Activated CD4-positive, CD25-positive, alpha-beta regulatory T cell (primary cell): ENCODE data around the gene UCKL1.
A peak's percentile ranks its signal among the peaks of the same experiment; 100 is the strongest.
"Not testable (repeated sequence)": the region's sequence is repeated elsewhere in the genome, so short reads cannot be mapped to it uniquely, and the experiment has no call there.

Experiments
- DNase-seq, 4 experiments: peaks; one replicate each; lab custom pipeline; 2025; lab: John Stamatoyannopoulos, UW

The UCKL1 gene

DNA sequence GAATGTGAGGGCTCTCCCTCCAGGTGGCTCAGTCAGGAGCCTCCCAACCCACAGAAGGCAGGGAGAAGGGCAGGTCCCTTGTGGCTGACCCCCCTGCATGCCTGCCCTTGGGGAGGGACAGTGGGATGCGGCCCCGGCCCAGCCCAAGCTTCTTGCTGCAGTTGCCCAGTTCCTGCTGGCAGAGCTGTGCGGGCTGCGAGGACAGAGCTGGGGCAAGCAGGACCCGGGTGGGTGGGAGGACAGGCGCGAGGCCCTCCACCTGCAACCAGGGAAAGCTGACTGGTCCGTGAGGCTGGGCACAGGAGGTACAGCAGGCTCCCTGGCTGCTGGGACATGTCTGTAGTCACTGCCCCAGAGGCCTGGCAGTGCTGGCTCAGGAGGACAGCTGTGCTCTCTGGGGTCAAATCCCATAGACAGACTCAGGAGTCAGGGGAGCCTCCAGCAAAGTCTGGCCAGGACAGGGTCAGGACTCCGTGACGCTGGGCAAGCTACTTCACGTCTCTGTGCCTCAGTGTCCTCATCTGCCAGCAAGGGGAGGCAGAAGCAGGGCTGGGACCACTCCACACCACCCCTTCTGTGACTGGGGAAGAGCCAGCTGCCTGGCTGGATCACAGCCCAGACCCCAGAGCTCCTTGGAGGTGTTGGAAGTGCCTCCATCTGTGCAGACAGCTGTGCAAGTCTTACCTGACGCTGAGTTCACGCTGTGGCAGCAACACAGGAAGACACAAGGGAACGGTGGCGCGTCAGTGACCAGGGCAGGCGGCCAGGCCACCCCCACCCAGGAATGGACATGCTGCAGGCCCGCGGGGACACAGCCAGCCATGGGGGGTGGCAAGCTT, 13.0 kb downstream of the UCKL1 start:
- no peak for DNase-seq

GRCh38 chr20:63942250-63942951, 13.8 kb downstream of the UCKL1 start:
- DNase-seq, result peak; percentile 59 to 72 (median 70)

DNA sequence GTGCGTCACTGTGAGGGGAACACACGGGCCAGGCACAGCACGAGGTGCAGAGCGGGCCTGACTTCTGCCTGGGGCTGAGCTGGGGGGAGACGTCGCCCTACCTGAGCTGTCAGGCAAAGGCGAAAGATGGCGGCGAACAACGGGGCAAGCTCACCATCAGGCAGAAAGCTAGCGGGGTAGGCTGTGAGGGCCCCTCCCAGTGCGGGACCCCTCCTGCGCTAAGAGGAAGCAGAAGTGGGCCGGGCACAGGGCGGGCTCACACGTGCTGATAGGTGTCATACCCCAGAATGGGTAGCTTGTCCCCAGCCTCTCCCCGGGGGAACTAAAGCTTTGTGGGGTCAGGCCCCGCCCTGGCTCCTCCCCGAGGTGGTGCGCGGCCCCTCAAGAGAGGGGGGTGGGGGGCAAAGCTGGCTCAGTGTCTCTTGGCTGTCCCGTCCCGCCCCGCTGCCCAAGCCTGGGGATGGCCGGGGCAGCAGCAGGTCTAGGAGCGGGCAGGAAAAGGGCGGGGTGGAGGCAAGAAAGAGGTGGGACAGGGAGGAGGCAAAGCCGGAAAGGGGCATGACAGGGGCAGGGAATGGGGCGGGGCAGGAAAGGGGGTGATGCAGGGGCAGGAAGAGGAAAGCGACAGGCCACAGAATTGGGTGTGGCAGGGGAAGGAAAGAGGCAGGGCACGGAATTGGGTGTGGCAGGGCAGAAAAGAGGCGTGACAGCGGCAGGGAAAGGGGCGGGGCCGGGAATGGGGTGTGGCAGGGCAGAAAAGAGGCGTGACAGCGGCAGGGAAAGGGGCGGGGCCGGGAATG, 14.7 kb downstream of the UCKL1 start:
- peak in 3 of 4 experiments; percentile 31 to 59 (median 54) for DNase-seq

DNA sequence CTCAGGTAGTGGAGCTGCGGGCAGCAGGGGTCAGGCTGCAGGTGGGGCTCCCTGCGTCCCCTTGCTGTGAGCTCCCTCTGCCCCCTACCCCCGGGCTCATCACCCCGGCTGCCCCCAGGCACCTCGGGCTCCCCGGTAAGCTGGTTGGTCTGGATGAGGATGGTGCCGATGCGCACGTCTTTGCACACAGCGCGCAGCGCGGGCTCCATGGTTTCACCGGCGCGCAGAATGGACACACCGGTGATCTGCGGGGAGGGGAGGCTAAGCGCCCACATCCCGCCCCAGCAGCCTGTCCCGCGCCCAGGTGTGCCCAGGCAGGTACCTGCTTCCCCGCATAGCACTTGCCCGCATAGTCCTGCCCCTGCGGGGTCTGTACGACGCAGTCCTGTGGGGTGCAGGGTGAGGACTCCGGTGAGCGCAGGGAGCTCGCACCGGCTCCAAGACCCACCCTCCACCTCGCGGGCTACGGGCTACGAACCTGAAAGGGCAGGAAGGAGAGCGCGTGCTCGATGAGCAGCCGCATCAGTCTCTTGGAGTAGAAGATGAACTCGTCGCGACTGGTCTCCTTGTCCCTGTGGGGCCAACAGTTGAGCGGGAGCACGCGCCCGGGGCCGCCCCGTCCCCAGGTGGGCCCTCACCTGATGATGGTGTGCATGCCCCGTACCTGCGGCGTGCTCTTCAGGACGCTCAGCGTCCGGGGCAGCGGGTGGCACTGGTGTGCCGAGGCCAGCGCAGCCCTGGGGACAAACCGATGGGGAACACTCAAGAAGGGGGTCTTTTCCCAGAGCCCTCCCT, 15.5 kb downstream of the UCKL1 start:
- no peak for DNase-seq

- no peak for DNase-seq
Observed at GRCh38 chr20:63940071-63940471, 16.1 kb downstream of the UCKL1 start.

DNA sequence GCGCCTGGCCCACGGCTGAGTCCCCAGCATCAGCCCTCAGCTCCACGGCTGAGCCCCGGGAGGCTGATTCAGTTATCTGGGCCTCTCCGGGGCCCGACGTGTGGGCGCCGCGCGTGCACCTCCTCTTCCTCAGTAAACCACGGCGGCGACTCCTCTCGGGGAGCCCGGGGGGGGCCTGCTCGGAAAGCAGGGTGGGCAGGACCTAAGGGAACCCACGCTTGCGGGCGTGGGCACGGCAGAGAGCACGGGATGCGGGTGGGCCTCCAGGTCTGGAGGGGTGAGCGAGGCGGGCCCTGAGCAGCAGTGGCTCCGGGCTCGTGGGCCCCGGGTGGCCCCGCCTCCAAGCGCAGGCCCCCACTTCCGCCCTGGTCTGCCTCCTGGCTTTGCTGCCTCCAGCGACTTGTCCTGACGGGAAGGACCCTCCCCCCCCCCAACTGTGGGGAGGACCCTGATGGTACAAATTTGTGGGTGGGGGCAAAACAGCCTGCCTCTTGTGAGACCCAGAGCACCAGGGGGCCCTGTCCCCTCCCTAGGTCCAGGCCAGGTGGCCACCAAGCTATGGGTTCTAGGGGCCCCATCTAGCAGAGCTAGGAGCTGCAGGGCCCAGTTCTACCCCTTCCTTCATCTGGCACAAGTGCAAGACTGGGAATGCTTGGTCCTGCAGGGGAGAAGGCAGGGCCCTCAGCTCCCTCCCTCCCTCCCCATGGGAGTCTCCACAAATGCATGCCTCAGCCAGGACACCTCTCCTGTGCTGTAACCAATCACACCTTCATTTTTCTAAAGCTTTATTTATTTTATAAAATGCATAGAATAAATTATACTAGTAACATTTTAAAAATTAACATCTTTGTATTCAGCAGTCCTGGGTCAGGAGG, 16.9 kb downstream of the UCKL1 start:
- DNase-seq, result no peak

DNA sequence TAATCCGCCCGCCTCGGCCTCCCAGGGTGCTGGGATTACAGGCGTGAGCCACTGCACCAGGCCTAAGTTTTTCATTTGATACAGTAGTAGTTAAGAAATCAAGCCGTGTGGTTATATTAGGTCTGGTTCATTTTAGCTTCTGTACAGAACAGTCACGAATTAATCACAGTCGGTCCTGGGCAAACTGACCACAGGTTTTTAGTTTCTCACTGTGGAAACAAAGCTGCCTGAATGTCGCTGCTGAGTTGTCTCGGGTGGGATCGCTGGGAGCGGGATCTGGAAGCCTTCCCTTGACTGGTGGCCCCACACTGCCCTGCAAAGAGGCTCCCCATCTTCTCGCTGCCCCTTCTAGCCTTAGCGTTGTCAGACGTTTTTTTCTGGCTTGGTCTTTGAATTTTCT, 18.6 kb downstream of the UCKL1 start:
- DNase-seq, result no peak

DNA sequence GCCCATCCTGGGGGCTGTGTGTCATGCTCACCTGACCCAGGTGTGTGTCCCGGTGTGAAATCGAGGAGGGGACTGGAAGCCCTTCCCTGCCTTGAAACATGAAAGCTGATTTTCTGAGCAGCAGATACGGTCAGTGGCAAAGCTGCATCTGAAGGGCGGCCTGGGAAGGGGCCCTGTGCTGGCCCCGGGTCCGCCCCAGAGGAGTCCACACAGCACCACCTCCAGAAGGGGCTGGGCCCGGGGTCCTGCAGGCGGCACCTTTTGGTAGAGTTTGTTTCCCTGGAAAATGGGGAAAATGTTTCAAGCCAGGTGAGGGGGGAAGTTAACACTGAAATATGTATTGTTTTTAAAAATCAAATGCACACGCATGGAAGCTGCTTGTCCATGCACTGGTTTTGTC, 20.8 kb downstream of the UCKL1 start:
- DNase-seq, result no peak

- DNase-seq, result no peak
Observed at GRCh38 chr20:63934271-63935068, 21.7 kb downstream of the UCKL1 start.

DNA sequence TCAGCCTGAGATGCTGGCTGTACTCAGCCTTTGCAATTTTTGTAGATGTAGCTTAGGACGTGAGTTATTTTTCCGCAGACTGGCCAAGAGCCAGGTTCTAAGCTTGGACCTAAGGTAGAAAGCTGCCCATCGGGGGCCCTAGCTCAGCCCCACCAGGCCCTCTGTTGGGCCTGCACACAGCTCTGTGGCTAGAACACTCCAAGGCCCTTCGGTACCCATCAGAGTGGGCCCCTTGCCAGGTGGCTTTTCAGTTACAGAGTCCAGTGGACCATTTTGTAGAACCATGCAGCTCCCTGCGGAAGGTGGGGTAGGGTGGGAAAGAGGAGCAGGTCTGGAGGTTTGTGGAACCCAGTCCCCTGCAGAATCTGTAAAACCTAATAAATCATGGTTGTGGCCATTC, 22.6 kb downstream of the UCKL1 start:
- no peak for DNase-seq

GRCh38 chr20:63932606-63933160, 23.5 kb downstream of the UCKL1 start:
- no peak for DNase-seq

- DNase-seq, result no peak
Observed at GRCh38 chr20:63931735-63932134, 24.5 kb downstream of the UCKL1 start.

DNA sequence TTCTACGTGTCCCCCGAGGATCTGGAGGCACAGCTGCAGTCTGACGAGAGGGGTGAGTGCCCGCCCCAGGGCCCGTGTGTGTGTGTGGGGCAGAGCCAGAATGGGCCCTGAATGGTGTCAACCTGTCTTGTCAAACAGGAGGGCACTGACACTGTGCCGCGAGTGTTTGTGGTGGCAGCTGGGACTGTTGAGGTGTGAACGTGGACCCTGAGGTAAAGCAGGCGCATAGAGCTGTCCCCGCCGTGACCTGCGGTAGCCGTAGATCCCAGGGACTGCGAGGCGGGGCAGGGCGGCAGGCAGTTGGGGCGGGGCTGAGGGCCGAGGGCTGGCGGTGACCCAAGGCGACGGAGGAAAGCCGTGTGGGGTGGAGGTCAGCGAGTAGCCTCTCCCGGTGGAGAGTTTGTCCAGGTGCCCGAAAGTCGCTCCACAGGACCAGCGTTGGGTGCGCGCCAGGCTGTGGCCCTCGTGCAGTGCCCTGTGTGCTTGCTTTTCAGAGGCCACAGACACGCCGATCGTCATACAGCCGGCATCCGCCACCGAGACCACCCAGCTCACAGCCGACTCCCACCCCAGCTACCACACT, 25.2 kb downstream of the UCKL1 start:
- DNase-seq, result no peak

- not testable (repeated sequence) for DNase-seq
Observed at GRCh38 chr20:63929473-63929883, 26.7 kb downstream of the UCKL1 start.

DNA sequence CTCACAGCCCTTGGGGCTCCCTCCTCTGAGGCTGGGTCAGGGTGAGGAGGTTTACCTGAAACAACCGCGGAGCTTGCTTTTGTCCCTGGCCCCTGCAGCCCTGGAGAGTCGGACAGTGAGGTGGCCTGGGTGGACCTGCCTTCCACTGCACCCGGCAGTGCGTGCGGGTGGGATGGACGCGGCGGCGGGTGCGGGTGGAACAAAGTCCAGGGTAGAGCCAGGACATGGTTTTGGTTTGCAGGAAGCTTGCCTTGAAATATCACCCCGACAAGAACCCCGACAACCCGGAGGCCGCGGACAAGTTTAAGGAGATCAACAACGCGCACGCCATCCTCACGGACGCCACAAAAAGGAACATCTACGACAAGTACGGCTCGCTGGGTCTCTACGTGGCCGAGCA, 27.1 kb downstream of the UCKL1 start:
- DNase-seq, result no peak

- no peak for DNase-seq
Observed at GRCh38 chr20:63926298-63926697, 29.9 kb downstream of the UCKL1 start.

DNA sequence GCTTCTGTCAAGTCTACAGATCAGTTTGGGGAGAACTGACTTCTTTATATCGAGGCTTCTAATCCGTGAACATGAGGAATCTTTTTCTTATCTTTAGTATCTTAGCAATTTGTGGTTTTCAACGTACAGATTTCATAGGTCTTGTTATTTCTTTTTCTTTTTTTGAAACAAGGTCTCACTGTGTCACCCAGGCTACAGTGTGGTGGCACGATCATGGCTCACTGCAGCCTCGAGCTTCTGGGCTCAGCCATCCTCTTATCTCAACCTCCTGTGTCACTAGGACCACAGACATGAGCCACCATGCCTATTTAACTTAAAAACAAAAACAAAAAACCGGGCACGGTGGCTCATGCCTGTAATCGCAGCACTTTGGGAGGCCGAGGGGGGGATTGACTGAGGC, 32.0 kb downstream of the UCKL1 start:
- no peak for DNase-seq

DNA sequence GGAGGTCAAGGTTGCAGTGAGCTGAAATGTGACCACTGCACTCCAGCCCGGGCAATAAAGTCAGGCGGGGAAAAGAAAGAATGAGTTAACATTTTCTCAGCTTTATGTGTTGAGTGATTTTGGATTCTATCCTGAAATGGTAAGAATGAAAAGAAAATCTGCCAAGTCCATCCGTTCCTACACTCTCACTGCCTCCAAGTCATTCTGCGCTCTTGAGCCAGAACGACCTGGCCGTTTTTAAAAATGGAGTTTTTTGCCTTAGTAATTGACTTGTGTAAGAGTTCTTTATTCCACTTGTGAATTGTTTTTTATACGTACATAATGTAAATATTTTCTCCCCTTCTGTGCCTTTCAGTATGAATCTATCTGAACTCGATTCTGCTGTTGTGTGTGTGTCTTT, 32.6 kb downstream of the UCKL1 start:
- no peak for DNase-seq

GRCh38 chr20:63920226-63920625, 36.0 kb downstream of the UCKL1 start:
- no peak for DNase-seq
